UCSD-AML1 (cell line): ENCODE data around the gene KANTR.
A peak's percentile ranks its signal among the peaks of the same experiment; 100 is the strongest.

ENCODE experiments used
- DNase-seq: peaks from one replicate; lab custom pipeline; 2025; ENCODE audit not compliant: unreplicated experiment; lab: John Stamatoyannopoulos, UW

KANTR gene

GRCh38 chrX:53093748-53094581, at the start of gene KANTR:
Gene KANTR, plus strand, starts transcription at chrX:53094142. Its CDS starts 30,131 bp downstream, at chrX:53124273.
- DNase-seq, result peak; percentile 81

GRCh38 chrX:53044995-53045394, 48.9 kb upstream of the KANTR start:
- DNase-seq, result no peak

GRCh38 chrX:53047228-53047627, 46.7 kb upstream of the KANTR start:
- DNase-seq, result no peak

- DNase-seq, result no peak
Observed at GRCh38 chrX:53048169-53049126, 45.5 kb upstream of the KANTR start, which contains the start of gene GPR173. Gene GPR173, plus strand, starts transcription at chrX:53048789. Its CDS starts 27,833 bp downstream, at chrX:53076622.

- no peak for DNase-seq
Observed at GRCh38 chrX:53049127-53049517, 44.8 kb upstream of the KANTR start.

GRCh38 chrX:53050841-53051240, 43.1 kb upstream of the KANTR start:
- no peak for DNase-seq

GRCh38 chrX:53055244-53055849, 38.6 kb upstream of the KANTR start:
- DNase-seq, result no peak

GRCh38 chrX:53056292-53056691, 37.6 kb upstream of the KANTR start:
- no peak for DNase-seq

GRCh38 chrX:53065104-53065503, 28.8 kb upstream of the KANTR start:
- DNase-seq, result no peak

GRCh38 chrX:53071064-53071463, 22.9 kb upstream of the KANTR start:
- DNase-seq, result no peak

- DNase-seq, result peak; percentile 46
Observed at GRCh38 chrX:53071604-53072417, 22.1 kb upstream of the KANTR start.

- no peak for DNase-seq
Observed at GRCh38 chrX:53072418-53073114, 21.4 kb upstream of the KANTR start.

GRCh38 chrX:53073115-53073586, 20.8 kb upstream of the KANTR start:
- no peak for DNase-seq

GRCh38 chrX:53075011-53075410, 18.9 kb upstream of the KANTR start:
- DNase-seq, result no peak

GRCh38 chrX:53076671-53077070, 17.3 kb upstream of the KANTR start:
- DNase-seq, result no peak

- DNase-seq, result no peak
Observed at GRCh38 chrX:53077207-53078197, 16.4 kb upstream of the KANTR start.

GRCh38 chrX:53078943-53079342, 15.0 kb upstream of the KANTR start:
- DNase-seq, result no peak
